HG02678 (cell line): Measurements from ENCODE around the gene CTRB1.

Source experiments
- ATAC-seq: cut with Tn5 transposase; IDR thresholded peaks from one replicate; pipeline ENCODE4 v1.9.1; 2021; ENCODE audit warnings: mild to moderate bottlenecking, moderate library complexity; ENCODE audit not compliant: unreplicated experiment

Gene CTRB1

DNA sequence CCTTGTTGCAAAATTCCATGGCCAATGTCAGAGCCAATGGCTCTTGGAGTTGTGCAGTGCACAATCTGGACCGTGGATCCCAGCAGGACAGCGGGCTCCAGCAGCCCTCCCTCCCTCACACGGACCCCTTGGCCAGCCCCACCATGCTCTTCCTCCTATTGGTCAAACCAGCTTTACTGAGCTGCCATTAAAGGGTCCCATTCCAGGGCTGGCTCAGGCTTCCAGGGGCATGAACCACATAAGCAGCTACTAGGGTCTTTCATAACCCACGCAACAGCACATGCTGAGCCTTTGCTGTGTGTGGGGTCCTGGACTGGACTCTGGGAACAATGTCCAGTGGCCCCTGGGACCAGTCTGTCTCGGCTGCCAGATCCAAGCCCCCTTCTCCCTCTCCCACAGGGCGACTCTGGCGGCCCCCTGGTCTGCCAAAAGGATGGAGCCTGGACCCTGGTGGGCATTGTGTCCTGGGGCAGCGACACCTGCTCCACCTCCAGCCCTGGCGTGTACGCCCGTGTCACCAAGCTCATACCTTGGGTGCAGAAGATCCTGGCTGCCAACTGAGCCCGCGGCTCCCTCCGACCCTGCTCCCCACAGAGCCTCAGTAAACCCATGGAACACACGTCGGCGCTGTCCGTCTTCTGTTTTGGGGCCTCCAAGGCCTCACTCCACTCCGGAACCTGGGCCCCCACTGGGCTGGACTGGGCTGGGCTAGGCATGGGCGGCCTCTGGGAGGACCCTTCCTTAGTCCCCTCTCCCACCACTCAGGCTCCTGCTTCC, 5.7 kb downstream of the CTRB1 start:
- no peak for ATAC-seq

DNA sequence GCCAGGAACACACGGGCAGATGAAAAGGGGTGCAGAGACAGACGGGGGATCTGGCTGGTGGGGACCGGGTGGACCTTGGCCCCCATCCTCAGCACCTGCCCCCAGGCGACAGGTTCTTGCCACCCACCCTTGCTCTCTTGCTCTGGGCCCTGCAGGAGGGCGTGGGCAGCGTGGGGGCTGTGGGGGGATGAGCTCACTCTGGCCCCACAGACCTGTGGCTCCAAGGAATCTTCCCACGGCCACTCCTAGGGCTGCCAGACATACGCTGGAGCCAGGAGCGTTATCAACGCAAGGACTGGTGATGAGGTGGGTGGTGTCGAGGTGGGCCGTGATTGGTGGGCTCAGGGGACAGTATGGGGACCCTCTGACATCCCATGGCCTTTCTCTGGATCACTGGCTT, 6.3 kb downstream of the CTRB1 start:
- no peak for ATAC-seq

DNA sequence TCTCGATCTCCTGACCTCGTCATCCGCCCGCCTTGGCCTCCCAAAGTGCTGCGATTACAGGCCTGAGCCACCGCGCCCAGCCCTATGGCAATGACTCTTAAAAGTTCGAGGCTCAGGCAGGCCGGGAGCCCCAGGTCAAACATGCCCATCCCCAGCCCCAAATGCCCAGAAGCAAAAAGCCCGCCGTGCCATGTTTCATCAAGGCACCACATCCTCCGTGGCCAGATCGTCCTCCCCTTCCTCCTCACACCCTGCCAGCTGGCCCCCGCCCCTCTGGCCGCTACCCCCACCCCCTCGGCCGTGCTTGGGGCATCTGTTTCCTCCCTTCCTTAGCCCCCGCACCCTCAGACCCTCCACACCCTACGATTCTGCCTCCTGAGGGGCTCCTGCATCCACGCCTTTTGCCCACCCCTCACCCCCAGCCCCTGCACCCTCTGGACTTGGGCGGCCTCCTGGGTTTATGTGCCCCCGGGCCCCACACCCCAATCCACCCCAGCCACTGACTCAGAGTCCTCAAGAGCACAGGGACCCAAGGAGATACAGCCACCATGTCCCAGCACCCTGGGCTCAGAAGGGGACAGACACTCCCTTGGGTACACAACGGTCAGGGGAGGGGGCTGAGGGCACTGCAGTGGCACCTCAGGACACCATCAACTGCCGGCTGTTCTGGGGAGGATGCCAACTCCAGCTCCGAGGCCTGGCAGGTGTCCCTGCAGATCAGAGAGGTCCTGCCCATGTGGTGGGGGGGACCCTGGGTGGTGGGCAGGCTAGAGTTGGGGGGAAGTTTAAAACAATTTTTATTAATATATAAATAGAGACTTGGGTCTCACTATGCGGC, 7.1 kb downstream of the CTRB1 start:
- ATAC-seq, result no peak

DNA sequence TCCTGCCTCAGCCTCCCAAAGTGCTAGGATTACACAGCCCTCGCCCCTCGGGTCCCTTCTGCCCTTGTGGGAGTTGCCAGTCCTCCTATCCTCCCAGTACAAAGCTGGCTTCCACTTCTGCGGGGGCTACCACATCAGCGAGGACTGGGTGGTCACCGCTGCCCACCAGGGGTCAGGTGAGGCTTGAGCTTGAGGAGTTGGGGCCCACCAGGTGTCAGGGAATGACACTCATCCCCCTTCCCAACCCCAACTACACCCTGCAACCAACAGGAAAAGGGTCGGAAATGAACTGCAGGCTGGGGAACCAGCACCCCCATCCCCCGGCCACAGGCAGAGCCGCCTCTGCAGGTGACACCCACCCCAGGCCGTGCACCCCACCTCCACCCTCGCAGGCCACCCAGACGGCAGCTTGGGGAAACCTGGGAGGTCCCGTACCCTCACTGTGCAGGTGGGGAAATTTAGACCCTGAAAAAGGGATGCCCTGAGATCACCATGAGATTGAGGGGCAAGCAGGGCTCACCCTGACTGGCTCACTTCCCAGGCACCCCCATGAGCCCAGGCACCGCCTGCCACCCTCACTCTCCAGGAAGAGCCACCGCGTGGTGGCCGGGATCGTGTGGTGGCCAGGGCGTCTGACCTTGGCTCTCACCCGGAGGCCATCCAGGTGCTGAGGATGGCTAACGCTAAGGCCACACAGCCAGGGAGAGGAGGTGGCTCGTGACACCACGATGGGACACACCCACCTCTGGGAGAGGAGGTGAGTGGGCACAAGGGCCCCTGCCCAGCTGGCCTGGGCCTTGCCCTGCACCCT, 8.0 kb downstream of the CTRB1 start:
- no peak for ATAC-seq

DNA sequence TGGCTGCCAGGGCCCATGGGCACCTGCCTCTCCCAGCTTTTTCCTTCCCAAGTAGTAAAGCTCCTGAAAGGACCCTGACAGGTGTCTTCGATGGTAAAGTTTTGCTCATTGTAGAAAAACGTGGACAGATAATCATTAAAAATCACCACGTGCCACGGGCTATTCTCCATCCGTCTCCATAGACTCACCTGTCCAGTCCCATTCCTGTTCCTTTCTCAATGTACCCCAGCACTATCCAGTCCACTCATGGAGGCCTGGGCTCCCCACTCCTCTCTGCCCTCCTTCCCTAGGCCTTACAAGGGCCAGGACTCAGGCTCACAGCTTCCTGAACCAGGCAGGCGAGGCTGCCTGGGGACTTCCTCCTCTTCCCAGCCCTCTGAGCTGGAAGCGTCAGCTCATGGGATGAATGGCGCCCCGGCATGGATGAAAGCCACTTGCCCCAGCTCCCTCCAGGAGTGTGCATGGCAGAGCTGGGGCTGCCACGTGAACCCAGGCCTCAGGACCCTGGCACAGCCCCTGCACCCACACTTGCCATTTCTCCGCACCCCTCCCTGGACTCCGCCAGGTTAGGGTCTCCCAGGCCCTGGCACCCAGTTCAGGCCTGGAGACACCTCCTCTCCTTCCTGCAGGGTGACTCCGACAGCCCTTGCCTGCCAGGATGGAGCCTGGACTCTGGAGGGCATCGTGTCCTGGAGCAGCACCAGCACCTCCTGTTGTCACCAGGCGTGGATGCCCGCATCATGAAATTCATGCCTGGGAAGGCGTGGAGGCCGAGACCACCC, 8.8 kb downstream of the CTRB1 start:
- ATAC-seq, result no peak

DNA sequence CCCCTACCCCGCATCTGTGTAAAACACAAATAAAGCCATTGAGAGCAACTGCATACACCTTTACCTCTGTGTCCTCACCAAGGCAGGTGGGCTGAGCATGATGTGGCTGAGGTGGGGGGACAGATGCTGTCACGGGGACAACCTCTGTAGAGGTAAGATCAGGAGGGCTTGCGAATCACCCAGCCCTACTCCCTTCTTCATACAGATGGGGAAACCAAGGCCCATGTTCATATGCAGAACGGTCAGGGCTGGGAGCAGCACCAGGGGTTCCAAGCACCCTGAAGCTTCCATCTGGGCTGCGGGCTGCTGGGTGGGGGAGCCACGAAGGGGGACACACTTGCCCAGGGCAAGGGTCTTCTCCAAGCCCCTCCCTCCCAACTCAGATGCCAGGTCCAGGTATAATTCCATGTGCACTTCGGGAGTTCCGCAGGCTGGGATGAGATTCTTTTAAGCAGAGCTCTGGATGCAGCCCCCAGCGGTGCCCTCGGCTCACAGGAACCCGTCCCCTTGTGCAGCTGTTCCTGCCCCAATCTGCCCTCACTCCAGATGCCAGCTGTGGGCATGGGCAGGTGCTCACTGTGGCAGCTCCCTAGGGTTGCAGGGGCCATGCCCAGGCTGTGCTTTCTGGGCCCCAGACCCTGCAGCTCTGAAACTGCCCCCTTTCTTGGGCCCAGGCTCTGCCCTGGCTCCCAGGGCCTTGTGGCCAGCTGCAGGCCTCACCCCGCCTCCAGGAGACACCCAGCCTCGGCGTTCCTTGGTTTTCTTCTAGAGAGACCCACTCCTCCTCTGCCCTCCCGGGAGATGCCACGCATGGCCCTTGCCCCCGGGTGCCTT, 9.6 kb downstream of the CTRB1 start:
- no peak for ATAC-seq

DNA sequence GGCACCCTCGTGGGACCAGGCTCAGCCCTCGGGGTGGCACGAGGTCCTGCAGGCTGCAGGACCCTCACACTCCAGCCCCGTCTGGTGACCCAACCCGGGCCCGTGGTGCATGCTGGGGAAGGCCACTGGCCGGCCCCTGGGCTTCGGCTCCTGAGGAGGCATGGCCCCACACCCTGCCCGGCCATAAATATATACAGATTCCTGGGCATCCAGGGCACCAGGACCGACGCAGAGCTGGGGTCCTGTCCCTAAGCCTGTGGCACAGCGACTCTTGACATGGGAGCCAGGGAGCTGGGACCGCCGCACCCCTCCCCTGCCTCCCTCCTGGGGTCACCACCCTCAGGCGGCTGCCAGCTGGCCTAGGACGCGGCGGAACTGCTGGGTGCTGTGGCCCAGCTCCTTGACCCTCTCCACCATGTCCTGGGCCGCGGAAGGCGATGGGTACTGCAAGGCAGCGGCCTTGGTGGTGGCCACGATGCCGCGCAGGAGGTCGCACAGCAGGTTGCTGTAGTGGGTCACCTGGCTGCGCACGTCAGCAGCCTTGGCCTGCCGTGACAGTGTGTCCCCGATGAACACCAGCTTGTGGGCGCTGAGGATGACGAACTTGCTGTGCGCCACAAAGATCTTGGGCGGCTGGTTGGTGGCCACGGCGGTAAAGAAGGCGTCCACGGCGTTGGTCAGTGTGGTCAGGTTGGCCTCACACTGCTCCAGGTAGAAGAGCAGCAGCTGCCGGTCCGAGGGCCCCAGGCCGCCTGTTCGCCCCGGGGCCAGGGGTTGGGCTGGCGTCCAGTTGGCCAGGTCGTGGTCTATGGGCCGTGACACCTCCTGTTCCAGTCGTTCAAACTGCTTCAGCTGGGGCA, 10.6 kb downstream of the CTRB1 start:
- ATAC-seq, result no peak

DNA sequence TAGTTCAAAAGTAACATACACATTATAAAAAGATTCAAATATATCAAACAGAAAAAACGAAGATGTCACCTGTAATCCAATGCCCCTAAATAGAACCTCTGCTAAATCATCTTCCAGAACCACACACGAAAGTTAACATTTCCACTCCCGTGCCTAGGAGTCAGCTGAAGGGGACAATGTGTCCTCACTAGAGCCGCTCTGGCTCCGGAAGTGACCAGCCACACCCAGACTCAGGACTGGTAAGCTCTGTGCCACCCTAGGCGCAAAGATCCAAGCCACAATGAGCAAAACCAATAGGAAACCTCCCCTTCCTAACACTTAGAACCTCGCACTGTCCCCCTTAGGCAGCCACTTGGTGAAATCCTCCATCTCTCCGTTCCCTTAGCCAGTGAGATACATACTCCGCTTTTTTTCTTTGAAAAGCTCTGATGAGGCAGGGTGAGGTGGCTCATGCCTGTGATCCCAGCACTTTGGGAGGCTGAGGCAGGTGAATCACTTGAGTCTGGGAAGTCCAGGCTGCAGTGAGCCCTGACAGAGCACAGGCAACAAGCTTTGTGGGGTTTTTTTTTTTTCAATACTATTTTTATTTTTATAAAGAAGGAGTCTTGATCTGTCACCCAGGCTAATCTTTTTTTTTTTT, 11.8 kb downstream of the CTRB1 start:
- no peak for ATAC-seq

DNA sequence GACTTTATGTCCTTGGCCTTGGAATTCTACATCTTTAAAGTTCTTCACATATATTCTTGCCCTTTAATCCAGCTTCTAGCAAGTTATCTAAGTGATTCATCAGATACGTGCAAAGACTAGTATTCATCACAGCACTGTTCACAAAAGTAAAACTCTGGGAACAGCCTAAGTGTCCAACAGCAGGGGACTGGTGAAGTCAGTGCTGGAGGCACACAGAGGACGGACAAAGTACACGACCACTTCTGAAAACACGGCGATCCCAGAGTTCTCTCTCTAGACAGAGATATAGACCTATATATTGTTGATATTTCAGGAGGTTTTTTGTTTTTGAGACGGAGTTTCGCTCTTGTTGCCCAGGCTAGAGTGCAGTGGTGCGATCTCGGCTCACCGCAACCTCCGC, 12.8 kb downstream of the CTRB1 start:
- ATAC-seq, result no peak

DNA sequence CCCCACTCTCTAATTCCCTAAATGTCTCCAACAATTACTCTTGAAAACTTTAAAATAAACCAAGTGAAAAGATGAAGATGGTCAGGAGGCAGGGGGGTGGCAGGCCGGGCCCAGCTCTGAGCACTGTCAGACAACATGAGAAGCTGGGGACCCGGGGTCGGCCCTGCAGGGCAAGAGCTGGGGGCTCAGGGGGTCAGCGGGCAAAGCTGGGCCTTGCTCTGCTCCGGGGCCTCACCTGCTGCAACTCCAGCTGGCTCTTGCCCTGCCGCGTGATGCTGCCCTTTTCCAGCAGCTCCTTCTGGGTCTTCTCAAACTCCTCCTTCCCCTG, 14.8 kb downstream of the CTRB1 start:
- no peak for ATAC-seq

DNA sequence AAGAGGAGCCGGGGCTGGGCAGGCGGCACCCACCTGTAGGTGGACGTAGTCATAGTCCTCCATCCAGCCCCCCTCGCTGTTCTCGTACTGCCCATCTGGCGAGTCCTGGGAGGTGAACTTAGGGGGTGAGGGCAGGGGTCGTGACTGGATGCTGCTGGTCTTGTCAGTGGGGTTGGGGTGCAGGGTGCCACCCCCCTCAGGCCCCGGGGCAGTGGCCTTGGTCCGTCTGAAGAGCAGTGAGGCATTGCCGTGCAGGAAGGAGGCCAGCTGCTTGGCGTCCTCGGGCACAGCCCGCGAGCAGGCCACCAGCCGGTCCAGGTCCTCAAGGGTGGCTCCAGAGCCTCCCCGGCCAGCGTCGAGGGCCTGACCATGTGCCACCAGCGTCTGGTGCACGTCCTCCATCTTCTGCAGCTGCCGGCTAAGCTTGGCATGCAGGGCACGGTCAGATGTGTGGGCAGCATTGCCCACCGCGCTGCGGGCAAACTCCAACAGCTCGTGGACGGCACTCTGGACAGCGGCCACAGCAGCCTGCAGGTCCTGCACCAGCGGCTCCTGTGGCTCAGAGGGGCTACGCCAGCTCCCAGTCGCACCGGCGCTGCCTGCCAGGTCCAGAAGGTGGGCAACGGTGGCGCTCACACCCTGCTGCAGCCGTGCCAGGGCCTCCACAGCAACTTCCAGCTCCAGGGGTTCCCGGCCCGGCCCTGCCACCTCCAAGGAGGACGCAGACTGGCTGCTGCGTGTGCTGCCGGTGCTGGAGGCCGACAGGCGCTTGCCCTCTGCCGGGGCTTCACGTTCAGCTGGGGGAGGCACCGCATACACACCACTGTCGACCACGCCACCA, 16.3 kb downstream of the CTRB1 start:
- ATAC-seq, result no peak

DNA sequence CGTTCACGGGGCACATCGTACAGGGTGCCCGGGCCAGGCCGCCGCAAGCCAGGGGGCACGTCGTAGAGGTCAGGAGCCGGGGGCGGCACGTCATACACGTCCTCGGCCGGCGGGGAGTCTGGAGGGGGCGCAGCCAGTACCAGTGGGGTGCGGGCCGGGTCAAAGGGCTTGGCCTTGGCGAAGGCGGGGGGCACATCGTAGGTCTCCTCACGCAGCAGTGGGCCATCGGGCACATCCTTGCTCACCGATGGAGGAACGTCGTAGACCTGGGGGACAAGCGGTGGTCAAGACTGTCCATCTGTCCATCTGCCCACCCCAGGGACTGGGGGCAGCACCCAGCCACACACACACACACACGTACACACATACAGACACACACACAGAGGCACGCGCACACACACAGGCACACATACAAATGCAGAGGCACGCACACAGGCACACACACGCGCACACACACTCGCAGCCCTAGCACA, 17.0 kb downstream of the CTRB1 start:
- ATAC-seq, result no peak

DNA sequence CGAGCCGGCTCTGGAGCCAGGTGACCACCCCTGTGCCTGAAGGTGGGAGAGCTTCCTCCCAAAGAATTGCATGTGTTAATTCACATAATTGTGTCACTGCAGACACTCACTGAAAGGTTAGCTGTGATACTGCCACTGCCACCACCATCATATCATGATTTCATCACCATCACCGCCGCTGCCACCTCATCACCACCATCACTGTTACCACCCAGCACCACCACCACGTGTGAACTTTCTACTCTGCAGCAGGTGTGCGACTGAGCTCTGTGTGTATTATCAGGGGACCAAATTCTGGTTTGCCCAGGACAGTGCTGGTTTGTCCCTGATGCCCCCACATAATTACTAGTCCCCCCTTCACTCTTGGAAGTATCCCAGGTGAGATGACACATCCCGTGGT, 17.4 kb downstream of the CTRB1 start:
- ATAC-seq, result no peak

DNA sequence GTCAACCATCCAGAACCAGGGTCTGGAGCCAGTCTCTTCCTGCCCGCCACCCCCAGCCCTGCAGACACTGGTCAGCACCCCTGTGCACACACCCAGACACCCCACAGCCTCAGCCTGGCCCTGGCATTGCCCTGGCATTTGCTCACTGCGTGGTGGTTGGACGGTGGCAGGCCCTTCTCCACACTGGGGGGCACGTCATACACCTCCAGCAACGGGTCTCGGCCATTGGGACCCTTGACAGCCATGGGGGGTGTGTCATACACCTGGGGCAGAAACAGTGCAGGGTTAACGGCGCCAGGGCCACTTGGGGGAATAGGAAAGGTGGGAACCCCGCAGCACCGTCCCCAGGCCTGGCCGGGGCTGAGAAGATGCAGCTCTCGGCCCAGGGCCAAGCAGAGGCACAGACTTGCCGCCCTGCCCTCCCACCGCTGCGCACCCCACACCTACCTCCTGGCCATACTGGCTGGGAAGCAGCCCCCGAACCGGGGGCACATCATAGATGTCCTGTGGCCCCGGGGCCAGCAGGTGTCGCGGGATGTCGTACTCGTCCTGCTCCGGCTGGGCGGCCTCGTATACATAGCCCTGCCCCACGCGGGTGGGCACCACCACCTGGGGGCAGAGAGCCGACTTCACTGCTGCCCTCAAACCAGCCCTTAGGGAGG, 18.1 kb downstream of the CTRB1 start:
- ATAC-seq, result no peak

DNA sequence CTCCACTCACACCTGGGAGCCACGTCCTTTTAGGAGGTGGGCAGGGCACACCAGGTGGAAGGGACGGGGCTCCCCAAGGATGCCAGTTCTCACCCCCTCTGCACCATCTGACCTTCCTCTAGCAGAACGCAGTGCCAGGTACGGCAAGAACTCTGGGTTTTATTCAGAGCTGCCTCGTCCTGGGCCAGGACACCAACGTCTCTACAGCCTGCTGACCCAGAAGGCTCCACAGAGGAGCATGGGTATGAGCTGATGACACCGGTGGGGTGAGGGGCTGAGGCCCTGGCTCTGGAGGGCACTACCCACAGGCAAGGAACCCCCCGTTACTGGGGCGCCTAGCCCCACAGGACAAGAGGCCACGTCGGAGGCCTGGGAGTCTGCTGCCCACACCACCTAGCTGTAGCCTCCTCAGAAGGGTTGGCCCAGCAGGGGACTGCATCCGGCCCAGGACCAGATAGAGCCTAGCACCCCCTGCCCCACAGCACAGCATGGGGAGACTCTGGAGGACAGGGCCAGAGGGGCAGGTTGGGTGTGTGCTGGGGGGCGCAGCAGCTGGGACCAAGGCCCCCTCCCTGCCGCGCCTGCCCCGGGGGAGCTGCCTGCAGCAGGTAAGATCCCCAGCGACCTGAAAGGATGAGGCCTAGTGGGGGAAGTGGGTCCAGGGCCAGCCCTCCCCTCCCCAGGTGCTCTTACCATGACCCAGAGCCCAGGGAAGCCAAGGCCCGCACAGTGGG, 18.8 kb downstream of the CTRB1 start:
- no peak for ATAC-seq

DNA sequence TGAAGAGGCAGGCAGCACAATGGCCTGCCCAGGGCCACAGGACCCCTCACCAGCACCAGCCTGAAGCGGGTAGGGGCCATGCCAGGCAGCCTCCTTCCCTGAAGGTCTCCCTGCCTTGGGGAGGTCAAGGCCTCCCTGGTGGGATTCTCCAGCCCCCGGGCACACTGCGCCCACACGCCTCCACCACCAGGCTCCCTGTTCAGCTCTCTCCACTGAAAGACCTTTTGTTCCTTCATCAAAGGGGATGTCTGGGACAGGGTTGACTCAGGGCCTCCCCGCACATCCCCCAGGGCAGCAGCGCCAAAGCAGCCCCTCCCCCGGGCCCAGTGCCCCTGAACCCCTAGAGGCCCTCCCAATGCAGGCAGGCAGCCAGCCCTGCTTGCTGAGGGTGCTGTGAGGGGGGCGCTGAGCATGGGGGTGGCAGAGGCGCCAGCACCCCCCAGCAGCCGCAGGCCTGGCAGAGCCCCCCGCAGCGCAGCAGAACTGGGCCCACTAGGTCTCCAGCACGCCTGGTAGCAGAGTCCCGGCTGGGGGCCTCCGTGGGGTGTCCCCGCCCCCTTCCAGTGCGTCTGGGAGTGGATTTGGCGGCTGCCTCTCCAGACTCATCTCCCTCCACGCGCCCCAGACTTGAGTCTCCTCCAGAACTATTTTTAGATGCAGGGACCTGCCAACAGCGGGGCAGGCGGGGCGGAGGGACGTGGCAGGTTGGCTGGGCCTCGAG, 19.5 kb downstream of the CTRB1 start:
- no peak for ATAC-seq
